HepG2 (cell line): ENCODE data around the gene PMEL. TPM values are rescaled to one million over a fixed set of nuclear protein-coding genes. Genes with fewer than 3 reads are reported as not detected.

Experiments used
- ATAC-seq: fragments of 200-7000 bp; cut with Tn5 transposase; 3 replicates; pipeline ENCODE4 v1.9.1; 2020; ENCODE audit warnings: mild to moderate bottlenecking, moderate library complexity
- BruUV-seq: library from RNA; stranded (reverse); fragments of 400-500 nt; replicated peaks from 2 replicates; lab custom pipeline; 2021; lab: Mats Ljungman, UMichigan
- CTCF ChIA-PET: fragments of 300-600 bp; formaldehyde crosslinking; extraction: SDS; loops from one replicate; lab custom pipeline; 2021; ENCODE audit warnings: low total read pairs, inconsistent platforms, low intra/inter-chr PET ratio; lab: Yijun Ruan, JAX
- POLR2A ChIA-PET: fragments of 350-600 bp; sonication (Branson Sonifier 250); formaldehyde crosslinking; loops from one replicate; lab custom pipeline; 2020; ENCODE audit warnings: antibody characterized with exemption, inconsistent platforms; lab: Yijun Ruan, JAX
- DNase-seq: peaks from one replicate; pipeline ENCODE4 v3.0.0-alpha.2; 2015; ENCODE audit warnings: low spot score
- FAIRE-seq: peaks from 3 replicates; lab custom pipeline; 2011; peaks lifted over from hg19 to GRCh38; lab: Jason Lieb, UNC
- H2AFZ ChIP-seq: one replicate; pipeline ENCODE4 v1.6.1; 2011; ENCODE audit warnings: low read length, inconsistent platforms
- H3K27ac ChIP-seq: fragments of 300-600 bp; 3 replicates; pipeline ENCODE4 v1.8.0; 2011; ENCODE audit warnings: mixed run types, mild to moderate bottlenecking, mixed read lengths, low read length, inconsistent platforms; ENCODE audit not compliant: insufficient read depth; ENCODE audit errors: extremely low read length
- H3K27me3 ChIP-seq, 2 experiments: fragments of 200-600 bp in 1 of 2; 2 replicates in 1 of 2; 3 replicates in 1 of 2; pipeline versions ENCODE4 v1.6.0 to v1.8.0; 2011; ENCODE audit warnings: low read length in 2 of 2, mild to moderate bottlenecking in 2 of 2, moderate library complexity in 2 of 2, inconsistent platforms in 1 of 2; ENCODE audit not compliant: insufficient read depth in 2 of 2, control insufficient read depth in 1 of 2
- H3K36me3 ChIP-seq, 2 experiments: fragments of 200-600 bp in 1 of 2; replicated peaks in 1 of 2; 2 replicates in 1 of 2; 3 replicates in 1 of 2; pipeline versions ENCODE4 v1.5.1 to v1.8.0; 2011; ENCODE audit warnings: low read length in 2 of 2, inconsistent platforms in 1 of 2; ENCODE audit not compliant: insufficient read depth in 2 of 2, control insufficient read depth in 1 of 2
- H3K4me1 ChIP-seq: 2 replicates; pipeline ENCODE4 v1.5.1; 2012; ENCODE audit warnings: low read length, inconsistent platforms; ENCODE audit not compliant: insufficient read depth
- H3K4me2 ChIP-seq: 2 replicates; pipeline ENCODE4 v1.6.0; 2011; ENCODE audit warnings: low read depth, low read length, inconsistent platforms
- H3K4me3 ChIP-seq, 3 experiments: fragments of 200-600 bp in 1 of 3; sonication (generic), shearing (Covaris generic) in 1 of 3; replicated peaks in 1 of 3; 2 replicates each; pipeline ENCODE4 v1.5.1; 2011 to 2016; ENCODE audit warnings: low read length in 3 of 3, inconsistent platforms in 2 of 3, low read depth in 2 of 3, mild to moderate bottlenecking in 2 of 3, control low read depth in 1 of 3, mixed read lengths in 1 of 3; ENCODE audit not compliant: insufficient read depth in 1 of 3
- H3K79me2 ChIP-seq: one replicate; pipeline ENCODE4 v1.6.1; 2011; ENCODE audit warnings: low read length, inconsistent platforms; ENCODE audit not compliant: insufficient read depth
- H3K9ac ChIP-seq: 2 replicates; pipeline ENCODE4 v1.6.0; 2011; ENCODE audit warnings: mild to moderate bottlenecking, low read depth, low read length, inconsistent platforms; ENCODE audit not compliant: insufficient read depth
- H3K9me3 ChIP-seq: 2 replicates; pipeline ENCODE4 v1.5.1; 2012; ENCODE audit warnings: mild to moderate bottlenecking, low read length
- H4K20me1 ChIP-seq: 2 replicates; pipeline ENCODE4 v1.6.0; 2011; ENCODE audit warnings: inconsistent platforms, mild to moderate bottlenecking, low read length, moderate library complexity; ENCODE audit not compliant: insufficient read depth
- AGO2 ChIP-seq: fragments of 200-400 bp; formaldehyde crosslinking; optimal IDR thresholded peaks from 2 replicates; pipeline ENCODE3; 2017; ENCODE audit warnings: mild to moderate bottlenecking, low read depth, low read length, moderate library complexity
- ARID5B ChIP-seq: IDR thresholded peaks from 2 replicates; pipeline ENCODE4 v1.4.0; 2020; ENCODE audit warnings: mild to moderate bottlenecking, missing genetic modification reagents
- BATF2 ChIP-seq: sonication (generic); formaldehyde crosslinking; IDR thresholded peaks from 2 replicates; pipeline ENCODE4 v1.8.0; 2022; ENCODE audit warnings: mild to moderate bottlenecking, missing genetic modification reagents, moderate library complexity
- DRAP1 ChIP-seq: IDR thresholded peaks from 2 replicates; pipeline ENCODE4 v1.6.1; 2016; ENCODE audit warnings: missing genetic modification reagents, missing compliant biosample characterization
- GFI1 ChIP-seq: sonication (generic); formaldehyde crosslinking; IDR thresholded peaks from 2 replicates; pipeline ENCODE4 v1.5.0; 2020; ENCODE audit warnings: missing genetic modification reagents, mild to moderate bottlenecking, borderline replicate concordance
- KLF11 ChIP-seq: IDR thresholded peaks from 2 replicates; pipeline ENCODE4 v1.6.1; 2016; ENCODE audit warnings: missing compliant biosample characterization
- MTF1 ChIP-seq: sonication (generic); formaldehyde crosslinking; IDR thresholded peaks from 2 replicates; pipeline ENCODE4 v1.5.0; 2020; ENCODE audit warnings: missing genetic modification reagents
- NFYB ChIP-seq: sonication (generic); formaldehyde crosslinking; IDR thresholded peaks from 2 replicates; pipeline ENCODE4 v1.4.0; 2020; ENCODE audit warnings: missing genetic modification reagents
- NR2F6 ChIP-seq, 2 experiments: IDR thresholded peaks; 2 replicates each; pipeline ENCODE4 v1.6.1; 2016; ENCODE audit warnings: antibody characterized with exemption in 1 of 2, mild to moderate bottlenecking in 1 of 2
- PPARG ChIP-seq: conservative IDR thresholded peaks from 2 replicates; pipeline ENCODE4 v1.6.1; 2016; ENCODE audit warnings: missing biosample characterization, missing genetic modification reagents
- RARA ChIP-seq: IDR thresholded peaks from 2 replicates; pipeline ENCODE4 v1.6.1; 2016; ENCODE audit warnings: missing genetic modification reagents, missing compliant biosample characterization
- RXRB ChIP-seq: IDR thresholded peaks from 2 replicates; pipeline ENCODE4 v1.6.1; 2016; ENCODE audit warnings: borderline replicate concordance, missing genetic modification reagents, missing compliant biosample characterization
- SIX1 ChIP-seq: sonication (generic); formaldehyde crosslinking; IDR thresholded peaks from 2 replicates; pipeline ENCODE4 v1.4.0; 2020; ENCODE audit warnings: missing genetic modification reagents, borderline replicate concordance
- SIX4 ChIP-seq: sonication (generic); formaldehyde crosslinking; IDR thresholded peaks from 2 replicates; pipeline ENCODE4 v1.4.0; 2020; ENCODE audit warnings: missing genetic modification reagents
- ZMYM3 ChIP-seq: sonication (generic); formaldehyde crosslinking; IDR thresholded peaks from 2 replicates; pipeline ENCODE4 v1.5.1; 2020; ENCODE audit warnings: mild to moderate bottlenecking, missing genetic modification reagents
- ZNF276 ChIP-seq: sonication (generic); formaldehyde crosslinking; IDR thresholded peaks from 2 replicates; pipeline ENCODE4 v1.4.0; 2020; ENCODE audit warnings: mild to moderate bottlenecking, low read depth, missing genetic modification reagents
- ZNF343 ChIP-seq: sonication (generic); formaldehyde crosslinking; IDR thresholded peaks from 2 replicates; pipeline ENCODE4 v1.4.0; 2020; ENCODE audit warnings: mild to moderate bottlenecking, missing genetic modification reagents
- ZNF780A ChIP-seq: sonication (generic); formaldehyde crosslinking; IDR thresholded peaks from 2 replicates; pipeline ENCODE4 v1.8.0; 2022; ENCODE audit warnings: mild to moderate bottlenecking, missing genetic modification reagents, moderate library complexity
- ZSCAN12 ChIP-seq: sonication (generic); formaldehyde crosslinking; IDR thresholded peaks from 2 replicates; pipeline ENCODE4 v1.9.0; 2021; ENCODE audit warnings: mild to moderate bottlenecking, missing genetic modification reagents
- WGBS: methylation state at CpG from one replicate; pipeline ENCODE4 v1.1.6; 2017; ENCODE audit warnings: low lambda C conversion rate; 5-methylcytosine and 5-hydroxymethylcytosine counted together
- in situ Hi-C: cut with HindIII; loops from 2 replicates; pipeline ENCODE4 v1.10.0; 2017; ENCODE audit warnings: low pct_unique_long_range_greater_than_20kb; ENCODE audit not compliant: extremely low pct_ligation_motif_present
- intact Hi-C: fragments of 100-400 bp; cut with micrococcal nuclease; formaldehyde crosslinking; loops from one replicate; pipeline ENCODE4 v1.10.0; 2022; ENCODE audit not compliant: unreplicated experiment
- polyA plus RNA-seq, 8 experiments: library from polyadenylated mRNA; depleted of rRNA in 3 of 8; stranded (reverse) in 7 of 8; unstranded in 1 of 8; fragments of >200 nt; fragmentation: Illumina TruSeq in 4 of 8; extraction: Trizol in 4 of 8; gene quantifications; 2 replicates each; pipeline versions ENCODE4 v1.2.1 to v1.2.3, GENCODE V29; 2011 to 2016; ENCODE audit warnings: low read depth in 4 of 8, missing spikeins in 1 of 8, mixed read lengths in 1 of 8; ENCODE audit not compliant: insufficient read depth in 1 of 8
- total RNA-seq, 5 experiments: library from RNA; depleted of rRNA; stranded (reverse); fragments of >200 nt; fragmentation: Illumina TruSeq; extraction: Trizol; gene quantifications; 2 replicates each; pipeline ENCODE4 v1.2.3, GENCODE V29; 2016; ENCODE audit warnings: low read depth in 1 of 5

PMEL gene
- total and polyA plus RNA-seq, 2 of the 13 experiments (the other 11 are each of a cell fraction or from before 2014, with no cell fraction given) = 0.49 to 3.3 TPM

GRCh38 chr12:56001487-56002100 lies 35.8 kb upstream of the PMEL start:
- intact Hi-C loops = no loop called here
- Histone ChIP-seq H3K4me3 (peak overlapping the region in 1 of 3 experiments; percentile 30; a peak in 1 of 6 replicates), H3K9me3 (no peaks in the 10 kb centered on the region), H3K27ac (peak overlapping the region; percentile 53), H3K27me3 (peaks cover 0 to 3% of the 10 kb centered on the region in 2 experiments; a peak in 1 of 5 replicates), H3K4me1 (peaks cover 62% of the 10 kb centered on the region), H3K36me3 (peaks cover 11 to 21% of the 10 kb centered on the region in 2 experiments; a peak in 4 of 5 replicates), H2AFZ (no peak overlapping the region), H3K4me2 (peak overlapping the region; percentile 65), H3K9ac (no peak overlapping the region; the same call in 1 of the 2 replicates), H4K20me1 (no peaks in the 10 kb centered on the region), H3K79me2 (peaks cover 20% of the 10 kb centered on the region)
- FAIRE-seq (peak; percentile 98), ATAC-seq (no peak), DNase-seq (peak; percentile 62)
- ChIA-PET POLR2A (interaction anchor here (0.8 to 1.5 kb wide), 4 partner anchors 8 to 80 kb away, joined by 3 to 7 read pairs (median 4); no protein-coding TSS in a partner anchor), CTCF (no interaction called here)
- in situ Hi-C loops = no loop called here
- no TSS peak for BruUV-seq
- WGBS = 33% methylated on average over 7 of the region's 7 CpGs
- TF ChIP-seq BATF2 (CRISPR knock-in tag) = no peak
- TF ChIP-seq ARID5B (CRISPR knock-in tag) = peak; percentile 24; the same call in 1 of the 2 replicates
- peak; percentile 40; the same call in 1 of the 2 replicates for TF ChIP-seq PPARG (CRISPR knock-in tag)
- no peak for TF ChIP-seq NR2F6 (IDR thresholded peaks at IDR 0.05)
- no peak for TF ChIP-seq NR2F6 (CRISPR knock-in tag; IDR thresholded peaks at IDR 0.05)
- no peak for TF ChIP-seq ZMYM3 (CRISPR knock-in tag)
- TF ChIP-seq ZNF276 (CRISPR knock-in tag) = no peak
- TF ChIP-seq ZSCAN12 (CRISPR knock-in tag) = no peak
- TF ChIP-seq ZNF780A (CRISPR knock-in tag) = no peak
- TF ChIP-seq KLF11 (CRISPR knock-in tag) = no peak
- TF ChIP-seq GFI1 = no peak
- peak; percentile 37 for TF ChIP-seq SIX4 (CRISPR knock-in tag)
- TF ChIP-seq ZNF343 (CRISPR knock-in tag) = no peak
- TF ChIP-seq RARA (CRISPR knock-in tag) = 0 out of 2 replicates have a peak, but pooled peaks have one; percentile 20
- TF ChIP-seq DRAP1 (CRISPR knock-in tag) = 0 out of 2 replicates have a peak, but pooled peaks have one; percentile 26
- TF ChIP-seq SIX1 (CRISPR knock-in tag) = peak; percentile 48; the same call in 1 of the 2 replicates
- TF ChIP-seq RXRB (CRISPR knock-in tag) = 0 out of 2 replicates have a peak, but pooled peaks have one; percentile 0
- no peak for TF ChIP-seq NFYB (CRISPR knock-in tag)
- no peak for TF ChIP-seq MTF1 (CRISPR knock-in tag)
- TF ChIP-seq AGO2 = no peak
